ENCODE measurements around the gene CHRDL1.

- TF ChIP-seq POLR2A (IDR thresholded peaks at IDR 0.05; ENCODE audit: low read depth, low read length), result no peak
- TF ChIP-seq TAF1 (IDR thresholded peaks at IDR 0.05; ENCODE audit: low read depth, low read length), result no peak
These were observed 47.3 kb downstream of the CHRDL1 start for GRCh38 chrX:110748256-110748806.
